Activated B cell treated with CpG ODN at 0.5 μM for 24 hours (primary cell): ENCODE data around the gene RAB11FIP4. TPM values are rescaled to one million over a fixed set of nuclear protein-coding genes. Genes with fewer than 3 reads are reported as not detected.
A peak's percentile ranks its signal among the peaks of the same experiment; 100 is the strongest.

Source experiments
- ATAC-seq: fragments of 200-7000 bp; cut with Tn5 transposase; one replicate; pipeline ENCODE4 v1.10.0; 2021; ENCODE audit warnings: low read depth, mild to moderate bottlenecking, moderate library complexity
- CTCF ChIA-PET: fragments of 350-600 bp; sonication (Branson Sonifier 250); formaldehyde crosslinking; loops from one replicate; lab custom pipeline; 2021; ENCODE audit warnings: antibody characterized with exemption; lab: Charles Lee
- POLR2A ChIA-PET: fragments of 350-600 bp; sonication (Branson Sonifier 250); formaldehyde crosslinking; loops from one replicate; lab custom pipeline; 2021; ENCODE audit warnings: antibody characterized with exemption; lab: Charles Lee
- DNase-seq: peaks from one replicate; pipeline ENCODE4 v3.0.0; 2022
- H3K27ac Mint-ChIP-seq: one replicate; pipeline ENCODE4 v1.8.0; 2020; ENCODE audit warnings: mixed read lengths
- H3K27me3 Mint-ChIP-seq: one replicate; pipeline ENCODE4 v1.8.0; 2021; ENCODE audit warnings: mixed read lengths
- H3K36me3 Mint-ChIP-seq: one replicate; pipeline ENCODE4 v1.8.0; 2021; ENCODE audit warnings: low read depth, mixed read lengths
- H3K4me1 Mint-ChIP-seq: one replicate; pipeline ENCODE4 v1.8.0; 2021; ENCODE audit warnings: mixed read lengths
- H3K4me3 Mint-ChIP-seq: one replicate; pipeline ENCODE4 v1.8.0; 2020; ENCODE audit warnings: mild to moderate bottlenecking, mixed read lengths
- H3K9me3 Mint-ChIP-seq: one replicate; pipeline ENCODE4 v1.8.0; 2020; ENCODE audit warnings: mixed read lengths
- CTCF ChIP-seq: fragments of 200-600 bp; IDR thresholded peaks from one replicate; pipeline ENCODE4 v1.8.0; 2022; ENCODE audit warnings: antibody characterized with exemption, mild to moderate bottlenecking
- intact Hi-C: fragments of 100-400 bp; cut with micrococcal nuclease; formaldehyde crosslinking; loops from one replicate; pipeline ENCODE4 v1.15.1; 2024
- total RNA-seq: library from RNA; stranded (reverse); gene quantifications from 2 replicates; pipeline ENCODE4 v1.2.3, GENCODE V29; 2022

RAB11FIP4 gene
- total RNA-seq, 1 donor from 2014 or later = 43.2 TPM

- H3K4me3 Mint-ChIP-seq = no peak overlapping the region
- peaks cover 2% of the 10 kb centered on the region for H3K36me3 Mint-ChIP-seq
- no peaks in the 10 kb centered on the region for H3K27me3 Mint-ChIP-seq
- peaks cover 46% of the 10 kb centered on the region for H3K4me1 Mint-ChIP-seq
- ATAC-seq = no peak
- ChIA-PET CTCF (interaction anchor here (0.8 kb wide), 1 partner anchor 298 kb away, joined by 3 read pairs; no protein-coding TSS in a partner anchor), POLR2A (interaction anchor here (0.9 to 2.1 kb wide), 3 partner anchors 9 to 55 kb away, joined by 3 to 12 read pairs (median 6); no protein-coding TSS in a partner anchor)
- no peak for DNase-seq
- no peak overlapping the region for H3K27ac Mint-ChIP-seq
- intact Hi-C loops = no loop called here
- H3K9me3 Mint-ChIP-seq = no peaks in the 10 kb centered on the region
- TF ChIP-seq CTCF = no peak
Measured at GRCh38 chr17:31544186-31544585, 152.7 kb downstream of the RAB11FIP4 start.

DNA sequence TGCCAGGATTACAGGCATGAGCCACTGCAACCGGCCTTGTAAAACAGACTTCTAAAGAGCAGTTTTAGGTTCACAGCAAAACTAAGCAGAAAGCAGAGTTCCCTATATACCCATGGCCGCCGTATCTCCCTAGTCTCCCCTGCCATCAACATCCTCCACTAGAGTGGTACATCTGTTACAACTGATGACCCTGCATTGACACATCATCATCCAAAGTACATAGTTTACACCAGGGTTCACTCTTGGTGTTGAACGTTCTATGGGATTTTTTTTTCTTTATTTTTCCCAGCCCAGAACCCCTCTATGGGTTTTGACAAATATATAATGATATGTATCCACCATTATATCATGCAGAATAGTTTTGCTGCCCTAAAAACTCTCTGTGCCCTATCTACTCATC, 155.2 kb downstream of the RAB11FIP4 start:
- Mint-ChIP-seq H3K9me3 (no peaks in the 10 kb centered on the region), H3K4me3 (no peak overlapping the region), H3K27me3 (no peaks in the 10 kb centered on the region), H3K27ac (no peak overlapping the region), H3K36me3 (peaks cover 8% of the 10 kb centered on the region), H3K4me1 (peaks cover 28% of the 10 kb centered on the region)
- intact Hi-C loops = no loop called here
- ATAC-seq = no peak
- no peak for TF ChIP-seq CTCF
- ChIA-PET POLR2A (interaction anchor here (8.7 kb wide), 1 partner anchor 9 kb away, joined by 192 read pairs; no protein-coding TSS in a partner anchor), CTCF (no interaction called here)
- no peak for DNase-seq

DNA sequence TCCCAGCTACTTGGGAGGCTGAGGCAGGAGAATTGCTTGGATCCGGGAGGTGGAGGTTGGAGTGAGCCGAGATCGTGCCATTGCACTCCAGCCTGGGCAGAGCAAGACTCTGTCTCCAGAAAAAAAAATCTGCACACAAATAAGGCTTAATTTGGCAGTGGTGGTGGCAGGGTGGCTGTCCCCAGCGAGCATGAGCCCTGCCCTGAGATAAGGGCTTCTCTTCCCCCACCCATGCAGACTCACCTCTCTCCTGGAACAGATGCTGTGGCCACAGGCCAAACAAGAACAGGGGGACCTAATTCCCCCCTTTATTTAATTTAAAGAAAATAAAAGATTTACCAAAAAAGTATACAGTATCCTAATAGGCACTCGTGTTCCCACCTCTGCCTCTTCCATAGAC, 157.2 kb downstream of the RAB11FIP4 start:
- no peak for DNase-seq
- no peak for ATAC-seq
- CTCF ChIA-PET = no interaction called here
- Mint-ChIP-seq H3K36me3 (peaks cover 8% of the 10 kb centered on the region), H3K9me3 (no peaks in the 10 kb centered on the region), H3K4me3 (peak overlapping the region; percentile 88), H3K4me1 (peaks cover 30% of the 10 kb centered on the region), H3K27ac (peak overlapping the region; percentile 90), H3K27me3 (no peaks in the 10 kb centered on the region)
- no peak for TF ChIP-seq CTCF
- POLR2A ChIA-PET = interaction anchor here (1.1 to 8.7 kb wide), 6 partner anchors 10 to 229 kb away, joined by 3 to 192 read pairs (median 16); no protein-coding TSS in a partner anchor
- intact Hi-C loops = loop anchor here (1.0 to 2.0 kb wide), 3 partner anchors 10 to 294 kb away; no protein-coding TSS in a partner anchor

- intact Hi-C loops = loop anchor here (1.0 to 2.0 kb wide), 3 partner anchors 11 to 293 kb away; no protein-coding TSS in a partner anchor
- peak; percentile 9 for ATAC-seq
- H3K27ac Mint-ChIP-seq = peak overlapping the region; percentile 90
Measured at GRCh38 chr17:31549121-31549524, 157.6 kb downstream of the RAB11FIP4 start.

More at GRCh38 chr17:31549121-31549524, 157.6 kb downstream of the RAB11FIP4 start:
- no peaks in the 10 kb centered on the region for H3K9me3 Mint-ChIP-seq
- CTCF ChIA-PET = no interaction called here
- peak overlapping the region; percentile 88 for H3K4me3 Mint-ChIP-seq
- H3K36me3 Mint-ChIP-seq = peaks cover 8% of the 10 kb centered on the region
- no peak for TF ChIP-seq CTCF
- peaks cover 26% of the 10 kb centered on the region for H3K4me1 Mint-ChIP-seq
- H3K27me3 Mint-ChIP-seq = no peaks in the 10 kb centered on the region
- POLR2A ChIA-PET = interaction anchor here (0.6 to 8.7 kb wide), 12 partner anchors 10 to 285 kb away, joined by 3 to 192 read pairs (median 5); no protein-coding TSS in a partner anchor
- no peak for DNase-seq
